GM19043 (cell line): ENCODE data around the gene CDR2.
"Not testable (repeated sequence)": the region's sequence is repeated elsewhere in the genome, so short reads cannot be mapped to it uniquely, and the experiment has no call there.

Experiments used
- ATAC-seq: cut with Tn5 transposase; IDR thresholded peaks from one replicate; pipeline ENCODE4 v1.9.1; 2021; ENCODE audit warnings: low read depth; ENCODE audit not compliant: unreplicated experiment

The CDR2 gene

GRCh38 chr16:22379656-22380055 is 5.2 kb upstream of the CDR2 start:
- ATAC-seq = no peak

GRCh38 chr16:22375963-22376640 is 1.7 kb upstream of the CDR2 start:
- no peak for ATAC-seq

DNA sequence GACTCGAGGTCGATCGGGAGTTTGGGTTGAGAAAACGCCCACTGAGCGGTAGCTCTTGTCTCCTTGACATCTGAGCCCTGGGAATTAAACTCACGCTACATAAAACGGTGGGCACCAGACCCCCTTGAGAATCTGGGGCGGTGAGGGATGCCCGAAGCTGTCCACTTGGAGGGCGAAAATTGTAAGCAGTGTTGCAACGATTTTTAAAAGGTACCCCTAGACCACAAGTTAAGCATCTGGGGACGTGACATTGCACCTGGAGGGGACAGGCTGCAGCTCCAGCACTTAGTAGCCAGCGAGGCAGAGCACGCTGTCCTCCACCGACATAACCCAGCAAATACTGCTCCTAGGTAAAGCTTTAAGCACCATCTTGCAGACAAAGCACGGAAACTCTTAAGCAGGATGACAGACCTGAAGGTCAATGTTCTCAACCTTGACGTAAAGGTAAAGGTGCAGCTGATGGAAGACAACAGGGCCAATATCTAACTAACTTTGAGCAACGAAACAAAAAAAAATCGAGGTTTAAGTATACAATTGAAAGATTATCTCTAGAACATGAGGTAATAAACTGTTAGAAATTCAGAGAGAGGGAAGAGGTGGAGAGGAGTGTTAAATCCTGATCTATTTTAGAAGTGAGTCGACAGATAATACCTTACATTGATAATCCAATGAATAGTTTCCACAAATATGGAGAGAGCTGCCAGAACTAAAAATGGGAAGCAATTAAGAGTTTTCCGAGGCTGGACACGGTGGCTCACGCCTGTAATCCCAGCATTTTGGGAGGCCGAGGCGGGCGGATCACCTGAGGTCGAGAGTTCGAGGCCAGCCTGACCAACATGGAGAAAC is 921 bp upstream of the CDR2 start:
- no peak for ATAC-seq

DNA sequence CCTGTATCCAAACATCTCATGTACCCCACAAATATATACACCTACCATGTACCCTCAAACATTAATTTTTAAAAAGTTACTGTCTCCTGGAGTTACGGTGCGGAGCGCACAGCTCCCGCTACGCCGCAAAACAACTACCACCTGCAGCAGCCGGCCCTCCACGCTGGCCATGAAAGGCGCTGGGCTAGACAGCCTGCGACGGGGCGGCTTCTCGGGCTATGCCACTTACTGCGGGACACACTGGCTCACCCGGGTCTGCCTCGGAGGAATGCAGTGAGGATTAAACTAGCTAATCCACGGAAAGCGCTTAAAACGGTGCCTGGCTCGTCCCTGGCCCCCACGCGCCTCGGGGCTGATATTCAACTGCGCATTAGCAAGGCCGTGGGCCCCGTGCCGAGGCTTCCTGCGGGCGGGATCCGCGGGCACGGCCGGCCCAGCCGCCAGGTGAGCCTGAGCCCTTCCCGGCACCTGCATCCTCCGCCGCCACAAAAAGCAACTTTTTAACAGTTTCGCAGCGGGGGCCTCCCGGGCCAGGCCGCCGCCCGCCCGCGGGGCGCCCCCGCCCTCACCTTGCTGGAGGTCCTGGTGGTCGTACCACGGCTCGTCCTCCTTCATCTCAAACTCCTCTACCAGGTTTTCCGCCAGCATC is 633 bp downstream of the CDR2 start:
- ATAC-seq = no peak

GRCh38 chr16:22372882-22373661 is 1.3 kb downstream of the CDR2 start:
- ATAC-seq = no peak

DNA sequence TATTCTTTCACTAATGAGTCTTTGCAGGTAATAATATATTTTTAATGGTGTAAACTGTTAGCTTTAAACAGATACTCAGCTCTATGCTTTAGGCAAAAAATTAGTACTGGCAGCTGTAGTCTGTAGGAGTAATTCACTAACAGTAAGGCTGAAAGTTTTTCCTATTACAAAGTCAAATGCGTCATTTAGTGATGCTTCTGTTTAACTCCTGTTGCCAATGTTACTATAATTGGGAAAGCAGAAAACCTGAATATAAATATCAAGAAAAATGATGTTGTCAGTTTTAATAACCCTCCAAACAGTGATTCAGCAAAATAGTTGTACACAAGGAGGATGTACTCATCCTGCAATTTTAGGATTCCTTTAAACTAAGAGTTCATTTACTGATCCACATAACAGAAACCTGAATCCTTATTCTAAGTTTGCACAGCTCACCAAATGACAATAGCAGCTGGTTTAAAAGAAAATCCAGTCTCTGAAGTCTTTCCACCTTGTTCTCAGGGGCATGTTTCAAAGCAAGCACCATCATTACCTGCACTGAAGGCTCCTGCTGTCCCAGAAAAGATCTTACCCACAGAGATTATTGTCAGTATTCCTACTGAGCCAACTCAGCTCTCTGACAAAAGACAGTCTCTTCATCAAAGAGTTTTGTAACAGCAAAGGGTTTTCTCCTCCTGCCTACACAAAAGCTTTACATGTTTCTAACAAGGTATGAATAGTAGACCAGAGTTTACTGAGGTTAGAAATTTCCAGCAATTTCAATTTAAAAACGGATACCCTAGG is 4.2 kb downstream of the CDR2 start:
- no peak for ATAC-seq

DNA sequence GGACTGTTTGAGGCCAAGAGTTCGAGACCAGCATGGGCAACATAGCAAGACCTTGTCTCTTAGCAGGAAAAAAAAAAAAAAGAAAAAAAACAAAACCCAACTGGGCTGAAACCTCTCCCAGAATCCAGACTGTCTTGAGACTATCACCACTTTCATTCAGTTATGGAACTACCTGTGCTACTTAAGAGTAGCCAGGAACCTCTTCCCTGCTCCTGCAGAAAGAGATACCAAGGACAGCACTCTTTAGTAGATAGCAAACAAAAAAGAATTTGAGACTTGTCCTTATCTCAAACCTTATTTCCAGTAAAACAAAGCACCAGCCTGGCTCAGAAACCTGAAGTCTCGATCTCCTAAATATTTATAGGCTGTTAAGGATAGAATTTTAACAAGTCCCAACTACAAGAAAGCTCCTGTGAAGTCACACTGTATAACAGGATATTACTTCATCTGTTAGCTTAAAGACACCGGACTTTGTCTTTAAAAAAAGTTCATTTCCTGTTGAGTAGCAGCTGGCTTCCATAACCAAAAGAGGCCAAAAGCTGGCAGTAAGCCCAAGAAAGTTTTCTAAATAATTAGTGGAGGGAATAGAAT is 5.1 kb downstream of the CDR2 start:
- no peak for ATAC-seq

GRCh38 chr16:22368200-22368826 is 6.1 kb downstream of the CDR2 start:
- not testable (repeated sequence) for ATAC-seq

DNA sequence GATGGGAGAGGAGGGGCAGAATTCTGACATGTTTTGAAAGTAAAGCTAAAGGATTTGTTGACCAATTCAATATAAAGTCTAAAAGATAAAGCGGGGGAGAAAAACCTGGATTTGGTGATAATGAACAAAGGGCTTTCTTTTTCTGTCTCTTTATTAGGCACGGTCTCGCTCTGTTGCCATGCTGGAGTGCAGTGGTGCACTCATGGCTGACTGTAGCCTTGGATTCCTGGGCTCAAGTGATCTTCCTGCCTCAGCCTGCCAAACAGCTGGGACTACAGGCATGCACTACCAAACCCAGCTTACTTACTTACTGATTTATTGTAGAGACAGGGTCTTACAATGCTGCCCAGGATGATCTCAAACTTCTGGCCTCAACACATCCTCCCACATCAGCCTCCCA is 7.5 kb downstream of the CDR2 start:
- ATAC-seq = no peak

GRCh38 chr16:22366371-22366770 is 8.0 kb downstream of the CDR2 start:
- ATAC-seq = no peak

- ATAC-seq = no peak
These were observed 10.2 kb downstream of the CDR2 start for GRCh38 chr16:22364241-22364640.

GRCh38 chr16:22360963-22361659 is 13.3 kb downstream of the CDR2 start:
- no peak for ATAC-seq

- no peak for ATAC-seq
These were observed 14.7 kb downstream of the CDR2 start for GRCh38 chr16:22359679-22360078.

DNA sequence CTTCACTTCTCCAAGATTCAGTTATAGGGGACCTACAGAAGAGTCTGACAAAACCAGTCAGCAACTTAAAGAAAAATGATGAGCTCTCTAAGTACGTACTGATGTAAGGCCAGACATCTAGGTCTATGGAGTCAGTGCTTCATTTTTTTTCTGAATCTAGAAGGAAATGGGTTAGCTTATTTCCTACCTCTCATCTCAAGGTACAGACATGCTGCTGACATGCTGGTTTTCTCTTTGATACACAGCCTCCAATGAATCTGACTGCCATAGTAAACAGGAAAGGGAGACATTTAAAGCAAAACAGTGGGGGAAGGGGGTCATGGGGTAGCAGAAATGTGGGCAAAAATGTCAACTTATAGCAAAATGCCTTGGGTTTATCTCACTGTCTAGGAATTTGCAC is 16.4 kb downstream of the CDR2 start:
- no peak for ATAC-seq

DNA sequence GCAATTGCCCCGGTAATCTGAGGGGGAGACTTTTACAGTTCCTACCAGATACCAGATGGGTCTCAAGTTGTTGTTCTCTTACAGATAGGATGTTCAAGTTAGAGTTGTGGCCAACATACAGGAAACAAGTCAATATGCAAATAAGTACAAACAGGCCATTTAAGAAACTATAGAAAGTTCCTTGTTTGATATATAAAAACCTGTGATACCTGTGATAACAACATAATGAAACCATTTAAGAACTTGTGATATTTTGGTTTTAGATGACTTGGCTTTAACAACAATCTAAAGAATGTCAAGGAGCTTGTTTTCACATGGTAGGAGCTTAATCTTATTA is 16.8 kb downstream of the CDR2 start:
- no peak for ATAC-seq

DNA sequence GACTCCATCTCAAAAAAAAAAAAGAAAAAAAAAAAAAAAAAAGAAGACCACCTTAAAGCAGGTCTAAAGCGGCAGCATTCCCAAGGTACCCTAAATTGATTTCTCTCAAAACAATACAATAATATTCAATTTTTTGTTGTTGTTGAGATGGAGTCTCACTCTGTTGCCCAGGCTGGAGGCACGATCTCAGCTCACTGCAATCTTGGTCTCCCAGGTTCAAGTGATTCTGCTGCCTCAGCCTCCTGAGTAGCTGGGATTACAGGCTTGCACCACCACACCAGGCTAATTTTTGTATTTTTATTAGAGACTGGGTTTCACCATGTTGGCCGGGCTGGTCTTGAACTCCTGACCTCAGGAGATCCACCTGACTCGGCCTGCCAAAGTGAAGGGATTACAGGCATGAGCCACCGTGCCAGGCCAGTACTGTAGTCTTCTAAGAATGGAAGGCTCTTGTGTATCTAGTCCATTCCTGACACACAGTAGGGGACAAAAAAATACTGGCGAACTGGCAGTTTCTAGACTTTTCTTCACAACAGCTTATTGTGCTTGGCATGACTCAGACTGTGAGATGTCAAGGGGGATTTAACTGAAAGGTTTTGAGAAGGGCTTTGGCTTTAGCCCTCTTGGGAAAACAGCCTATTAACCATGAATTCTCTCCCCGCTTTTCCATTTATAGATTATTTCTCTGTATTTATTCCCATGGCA is 17.3 kb downstream of the CDR2 start:
- ATAC-seq = no peak

GRCh38 chr16:22355487-22355908 is 18.9 kb downstream of the CDR2 start:
- ATAC-seq = no peak

DNA sequence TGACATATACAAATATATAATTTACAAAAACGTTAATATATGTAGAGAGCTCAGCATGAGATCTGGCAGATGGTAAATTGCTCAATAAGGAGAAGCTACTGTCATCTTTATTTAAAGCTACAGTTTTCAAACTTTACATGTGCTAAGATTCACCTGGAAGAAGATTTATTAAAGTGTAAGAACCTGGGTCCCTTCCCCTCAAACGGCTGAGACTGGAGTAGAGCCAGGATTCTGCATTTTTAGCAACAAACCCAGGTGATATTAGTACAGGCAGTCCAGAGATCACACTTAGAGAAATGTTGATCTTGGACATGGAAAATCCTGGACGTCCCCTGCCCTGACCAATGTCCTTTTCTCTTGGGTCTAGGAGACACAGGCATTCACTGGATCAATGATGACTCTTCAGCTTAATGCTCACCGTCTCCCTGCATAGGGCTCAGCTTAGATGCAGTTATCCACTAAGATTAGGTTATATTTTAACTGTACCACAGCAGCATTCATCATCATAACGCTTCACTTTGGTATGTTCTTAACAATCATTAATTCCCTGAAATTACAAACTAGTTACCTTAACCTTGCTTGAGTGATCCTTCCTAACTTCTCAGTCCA is 20.4 kb downstream of the CDR2 start:
- ATAC-seq = no peak
